ENCODE results near the gene SMIM35. TPM values are rescaled to one million over a fixed set of nuclear protein-coding genes. Genes with fewer than 3 reads are reported as not detected.

SMIM35 gene
- total and polyA plus RNA-seq, 2 donors (not counting 3 experiments of a cell fraction or from before 2014, with no cell fraction given) = not detected

DNA sequence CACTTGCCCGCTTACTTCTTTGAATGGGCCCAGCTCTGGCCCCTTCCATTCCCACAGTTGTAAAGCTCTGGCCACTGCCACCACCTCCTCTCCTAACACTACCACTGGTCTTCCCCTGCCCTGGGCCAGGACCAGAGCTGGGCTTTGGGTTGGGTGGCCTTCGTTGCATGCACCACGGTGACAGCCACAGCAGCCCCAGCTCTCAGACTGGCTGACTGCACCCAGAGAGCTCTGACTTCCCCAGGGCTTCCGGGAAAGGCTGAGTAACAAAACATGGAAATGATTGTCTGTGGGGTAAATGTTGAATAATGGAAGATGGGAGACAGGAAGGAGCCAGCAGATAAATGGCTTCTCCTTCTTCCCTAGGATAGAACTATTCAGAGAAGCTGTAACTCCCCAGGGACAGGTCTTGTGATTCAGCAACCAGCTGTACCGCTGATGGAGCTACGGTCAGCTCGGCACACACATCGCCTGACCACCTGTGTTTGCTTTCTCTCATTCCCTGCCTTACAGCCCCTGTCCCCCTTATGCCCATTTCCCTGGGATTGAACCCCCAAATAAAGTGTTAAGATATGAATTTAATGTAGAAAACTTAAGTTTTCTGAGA is 38.3 kb upstream of the SMIM35 start:
- Histone ChIP-seq H3K79me2 (ENCODE audit: control insufficient read depth, insufficient read depth, low read length) (no peaks in the 10 kb centered on the region), H3K27me3 (ENCODE audit: control insufficient read depth in 2 of 2, insufficient read depth in 2 of 2, low read length in 2 of 2) (peaks cover 5 to 17% of the 10 kb centered on the region in 2 experiments), H2AFZ (ENCODE audit: low read depth, low read length) (no peak overlapping the region), H3K9me1 (replicated peaks; ENCODE audit: control insufficient read depth, extremely low read depth, insufficient read depth, low read length) (no peaks in the 10 kb centered on the region), H3K9me3 (replicated peaks; ENCODE audit: control insufficient read depth, insufficient read depth, low read length) (no peaks in the 10 kb centered on the region), H3K4me3 (replicated peaks in 1 of 3; ENCODE audit: insufficient read depth in 1 of 3, low read depth in 1 of 3, low read length in 3 of 3) (no peak overlapping the region), H3K27ac (ENCODE audit: insufficient read depth, low read depth, low read length) (no peak overlapping the region), H3K4me1 (ENCODE audit: control insufficient read depth, extremely low read depth, insufficient read depth, low read length) (no peaks in the 10 kb centered on the region), H3K36me3 (ENCODE audit: control insufficient read depth in 2 of 2, extremely low read depth in 1 of 2, insufficient read depth in 2 of 2, low read length in 2 of 2) (no peaks in the 10 kb centered on the region), H3K9ac (replicated peaks; ENCODE audit: extremely low read depth, insufficient read depth, low read length) (no peak overlapping the region), H4K20me1 (replicated peaks; ENCODE audit: control insufficient read depth, extremely low read depth, insufficient read depth, low read length) (no peaks in the 10 kb centered on the region), H3K4me2 (ENCODE audit: insufficient read depth, low read length) (no peak overlapping the region)
- intact Hi-C loops (cut with micrococcal nuclease) = no loop called here
- ChIA-PET CTCF (no interaction called here), POLR2A (no interaction called here)
- BruUV-seq (replicated peaks) = no TSS peak
- dilution Hi-C loops (cut with MboI; ENCODE audit: extremely low pct_ligation_motif_present, low sequenced_read_pairs) = no loop called here
- TF ChIP-seq POLR2AphosphoS5 (IDR thresholded peaks at IDR 0.05; ENCODE audit: insufficient read depth, low read depth, low read length) (no peak), POLR2A (IDR thresholded peaks at IDR 0.05; ENCODE audit: low read depth, low read length) (no peak), FOS (IDR thresholded peaks at IDR 0.05; ENCODE audit: borderline replicate concordance, insufficient read depth, low read length) (no peak), GATA2 (IDR thresholded peaks at IDR 0.05; ENCODE audit: insufficient read depth, insufficient read length, low read depth, low read length) (no peak), EZH2 (IDR thresholded peaks at IDR 0.05; ENCODE audit: borderline replicate concordance, low read depth, low read length, severe bottlenecking) (no peak), MYC (IDR thresholded peaks at IDR 0.05; ENCODE audit: low read depth, low read length) (no peak), JUN (IDR thresholded peaks at IDR 0.05; ENCODE audit: borderline replicate concordance, insufficient read depth, insufficient read length, low read depth) (no peak)
- TF ChIP-seq, protein P1, sequence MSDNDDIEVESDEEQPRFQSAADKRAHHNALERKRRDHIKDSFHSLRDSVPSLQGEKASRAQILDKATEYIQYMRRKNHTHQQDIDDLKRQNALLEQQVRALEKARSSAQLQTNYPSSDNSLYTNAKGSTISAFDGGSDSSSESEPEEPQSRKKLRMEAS (IDR thresholded peaks at IDR 0.05; ENCODE audit: insufficient read depth, insufficient read length) = no peak
- TF ChIP-seq, protein P2, sequence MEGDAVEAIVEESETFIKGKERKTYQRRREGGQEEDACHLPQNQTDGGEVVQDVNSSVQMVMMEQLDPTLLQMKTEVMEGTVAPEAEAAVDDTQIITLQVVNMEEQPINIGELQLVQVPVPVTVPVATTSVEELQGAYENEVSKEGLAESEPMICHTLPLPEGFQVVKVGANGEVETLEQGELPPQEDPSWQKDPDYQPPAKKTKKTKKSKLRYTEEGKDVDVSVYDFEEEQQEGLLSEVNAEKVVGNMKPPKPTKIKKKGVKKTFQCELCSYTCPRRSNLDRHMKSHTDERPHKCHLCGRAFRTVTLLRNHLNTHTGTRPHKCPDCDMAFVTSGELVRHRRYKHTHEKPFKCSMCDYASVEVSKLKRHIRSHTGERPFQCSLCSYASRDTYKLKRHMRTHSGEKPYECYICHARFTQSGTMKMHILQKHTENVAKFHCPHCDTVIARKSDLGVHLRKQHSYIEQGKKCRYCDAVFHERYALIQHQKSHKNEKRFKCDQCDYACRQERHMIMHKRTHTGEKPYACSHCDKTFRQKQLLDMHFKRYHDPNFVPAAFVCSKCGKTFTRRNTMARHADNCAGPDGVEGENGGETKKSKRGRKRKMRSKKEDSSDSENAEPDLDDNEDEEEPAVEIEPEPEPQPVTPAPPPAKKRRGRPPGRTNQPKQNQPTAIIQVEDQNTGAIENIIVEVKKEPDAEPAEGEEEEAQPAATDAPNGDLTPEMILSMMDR (IDR thresholded peaks at IDR 0.05; ENCODE audit: extremely low read depth in 1 of 2, insufficient read depth in 1 of 2, low read depth in 1 of 2, low read length in 2 of 2) = no peak
- DNase-seq (ENCODE audit: low read depth, low spot score) = no peak
- FAIRE-seq = no peak

All from endothelial cell of umbilical vein (primary cell).